CD4-positive, alpha-beta T cell (primary cell): ENCODE measurements around the gene NELL2. TPM values are rescaled to one million over a fixed set of nuclear protein-coding genes. Genes with fewer than 3 reads are reported as not detected.
"Not testable (repeated sequence)": the region's sequence is repeated elsewhere in the genome, so short reads cannot be mapped to it uniquely, and the experiment has no call there.

Experiments used
- ATAC-seq: fragments of 200-7000 bp; cut with Tn5 transposase; one replicate; pipeline ENCODE4 v1.10.0; 2022; ENCODE audit warnings: mild to moderate bottlenecking; ENCODE audit not compliant: poor library complexity
- CTCF ChIA-PET: fragments of 350-600 bp; sonication (Branson Sonifier 250); formaldehyde crosslinking; loops from one replicate; lab custom pipeline; 2021; ENCODE audit warnings: antibody characterized with exemption, inconsistent platforms; lab: Charles Lee
- POLR2A ChIA-PET: fragments of 350-600 bp; sonication (Branson Sonifier 250); formaldehyde crosslinking; loops from one replicate; lab custom pipeline; 2021; ENCODE audit warnings: antibody characterized with exemption, inconsistent platforms; lab: Charles Lee
- DNase-seq, 14 experiments: peaks; one replicate each; pipeline ENCODE4 v3.0.0-alpha.2; 2013 to 2020; ENCODE audit warnings: mixed read lengths in 2 of 14
- H3K27ac ChIP-seq, 2 donors: one replicate each; pipeline versions ENCODE4 v1.5.1 to v1.7.0; 2013; ENCODE audit warnings: low read length in 2 of 2, low read depth in 1 of 2, mild to moderate bottlenecking in 1 of 2
- H3K27me3 ChIP-seq, 2 experiments: 1 replicate in 1 of 2; 2 replicates in 1 of 2; pipeline versions ENCODE4 v1.6.1 to v1.7.0; 2013; ENCODE audit warnings: low read length in 2 of 2, control low read depth in 1 of 2, mild to moderate bottlenecking in 1 of 2, moderate library complexity in 1 of 2; ENCODE audit not compliant: insufficient read depth in 2 of 2, control insufficient read depth in 1 of 2
- H3K36me3 ChIP-seq: one replicate; pipeline ENCODE4 v1.6.1; 2013; ENCODE audit warnings: low read length, control low read depth; ENCODE audit not compliant: insufficient read depth
- H3K4me1 ChIP-seq: one replicate; pipeline ENCODE4 v1.6.1; 2013; ENCODE audit warnings: low read length, control low read depth; ENCODE audit not compliant: insufficient read depth
- H3K4me3 ChIP-seq: one replicate; pipeline ENCODE4 v1.5.1; 2013; ENCODE audit warnings: mild to moderate bottlenecking, low read length, moderate library complexity
- H3K9me3 ChIP-seq, 2 experiments: 1 replicate in 1 of 2; 2 replicates in 1 of 2; pipeline versions ENCODE4 v1.6.1 to v1.7.0; 2013; ENCODE audit warnings: low read length in 2 of 2, mild to moderate bottlenecking in 2 of 2, control low read depth in 1 of 2, moderate library complexity in 1 of 2; ENCODE audit not compliant: control insufficient read depth in 1 of 2, insufficient read depth in 1 of 2
- H3K27ac Mint-ChIP-seq: one replicate; pipeline ENCODE4 v1.8.0; 2020; ENCODE audit warnings: mixed read lengths
- H3K27me3 Mint-ChIP-seq: one replicate; pipeline ENCODE4 v1.8.0; 2021; ENCODE audit warnings: mixed read lengths
- H3K36me3 Mint-ChIP-seq: one replicate; pipeline ENCODE4 v1.8.0; 2021; ENCODE audit warnings: low read depth, mixed read lengths
- H3K4me1 Mint-ChIP-seq: one replicate; pipeline ENCODE4 v1.8.0; 2021; ENCODE audit warnings: low read depth, mixed read lengths
- H3K4me3 Mint-ChIP-seq: one replicate; pipeline ENCODE4 v1.8.0; 2020; ENCODE audit warnings: mild to moderate bottlenecking, mixed read lengths
- H3K9me3 Mint-ChIP-seq: one replicate; pipeline ENCODE4 v1.8.0; 2020; ENCODE audit warnings: mixed read lengths
- intact Hi-C, 2 experiments: fragments of 100-400 bp; cut with DNase I in 1 of 2; cut with micrococcal nuclease in 1 of 2; formaldehyde crosslinking; loops; one replicate each; pipeline versions ENCODE4 v1.15.1 to v1.9.0; 2023 to 2025; cut with DNase I, micrococcal nuclease
- total RNA-seq, 174 experiments: library from RNA in 2 of 174; stranded (reverse) in 2 of 174; gene quantifications; one replicate each; pipeline ENCODE4 v1.2.3 and lab custom pipeline; 2021 to 2026
- TF ChIP-seq, protein P1 (sequence below): fragments of 200-600 bp; IDR thresholded peaks from one replicate; pipeline ENCODE4 v1.8.0; 2022; ENCODE audit warnings: antibody characterized with exemption, mild to moderate bottlenecking

NELL2 gene
- total RNA-seq, 2 experiments from 2014 or later: 142 to 147 TPM

DNA sequence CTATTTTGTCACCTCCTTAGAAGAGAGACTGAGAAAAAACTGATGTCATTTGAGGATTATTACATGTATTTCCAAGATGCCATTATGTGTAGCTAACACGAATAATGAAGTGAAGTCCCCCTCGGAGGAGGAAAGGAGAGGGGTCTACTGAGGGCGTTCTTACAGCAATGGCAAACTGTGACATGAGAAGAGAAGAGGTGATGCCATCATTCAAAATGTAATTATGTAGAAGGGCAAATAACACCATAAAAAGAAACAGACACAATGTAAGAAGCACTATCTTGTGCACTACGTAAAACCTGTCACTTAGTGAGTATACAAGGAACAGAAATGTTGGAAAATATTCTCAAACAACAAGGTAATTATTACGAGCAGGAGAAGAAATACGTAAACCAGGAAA, 126.5 kb downstream of the NELL2 start:
- H3K4me1 Mint-ChIP-seq: peaks cover 22% of the 10 kb centered on the region
- intact Hi-C loops: no loop called here
- ATAC-seq (no peak), DNase-seq (no peak)
- no peak overlapping the region for H3K27ac Mint-ChIP-seq
- Histone ChIP-seq H3K9me3 (no peaks in the 10 kb centered on the region), H3K4me1 (no peaks in the 10 kb centered on the region), H3K4me3 (no peak overlapping the region), H3K27ac (no peak overlapping the region), H3K27me3 (no peaks in the 10 kb centered on the region), H3K36me3 (peaks cover 3% of the 10 kb centered on the region)
- no peak overlapping the region for H3K4me3 Mint-ChIP-seq
- peaks cover 29% of the 10 kb centered on the region for H3K36me3 Mint-ChIP-seq
- peaks cover 2% of the 10 kb centered on the region for H3K9me3 Mint-ChIP-seq
- TF ChIP-seq, protein P1, sequence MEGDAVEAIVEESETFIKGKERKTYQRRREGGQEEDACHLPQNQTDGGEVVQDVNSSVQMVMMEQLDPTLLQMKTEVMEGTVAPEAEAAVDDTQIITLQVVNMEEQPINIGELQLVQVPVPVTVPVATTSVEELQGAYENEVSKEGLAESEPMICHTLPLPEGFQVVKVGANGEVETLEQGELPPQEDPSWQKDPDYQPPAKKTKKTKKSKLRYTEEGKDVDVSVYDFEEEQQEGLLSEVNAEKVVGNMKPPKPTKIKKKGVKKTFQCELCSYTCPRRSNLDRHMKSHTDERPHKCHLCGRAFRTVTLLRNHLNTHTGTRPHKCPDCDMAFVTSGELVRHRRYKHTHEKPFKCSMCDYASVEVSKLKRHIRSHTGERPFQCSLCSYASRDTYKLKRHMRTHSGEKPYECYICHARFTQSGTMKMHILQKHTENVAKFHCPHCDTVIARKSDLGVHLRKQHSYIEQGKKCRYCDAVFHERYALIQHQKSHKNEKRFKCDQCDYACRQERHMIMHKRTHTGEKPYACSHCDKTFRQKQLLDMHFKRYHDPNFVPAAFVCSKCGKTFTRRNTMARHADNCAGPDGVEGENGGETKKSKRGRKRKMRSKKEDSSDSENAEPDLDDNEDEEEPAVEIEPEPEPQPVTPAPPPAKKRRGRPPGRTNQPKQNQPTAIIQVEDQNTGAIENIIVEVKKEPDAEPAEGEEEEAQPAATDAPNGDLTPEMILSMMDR: no peak
- no peaks in the 10 kb centered on the region for H3K27me3 Mint-ChIP-seq
- CTCF ChIA-PET: no interaction called here
- POLR2A ChIA-PET: no interaction called here

DNA sequence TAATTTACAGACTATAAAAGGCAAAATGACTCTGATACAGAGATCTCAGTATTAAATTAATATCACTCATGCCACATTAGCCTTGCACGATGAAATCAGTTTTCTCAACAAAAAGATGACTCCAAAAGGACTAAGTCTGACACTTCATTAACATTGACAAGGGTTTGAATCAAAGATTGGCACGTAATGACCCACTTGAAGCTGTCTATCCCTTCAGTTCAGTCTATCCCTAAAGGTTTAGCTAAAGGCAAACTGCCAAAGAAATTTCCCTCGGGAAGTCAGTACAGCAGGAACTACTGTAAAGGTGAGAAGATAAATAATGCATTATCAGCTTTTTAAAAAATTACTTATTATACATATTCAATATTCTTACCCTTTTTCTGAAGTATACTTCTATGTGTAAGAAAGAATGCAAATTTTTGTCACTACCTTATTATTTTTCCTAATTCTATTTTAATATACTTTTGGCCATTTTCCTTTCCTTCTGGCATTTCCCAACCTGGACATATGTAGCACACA, 127.1 kb downstream of the NELL2 start:
- Histone ChIP-seq H3K9me3 (no peaks in the 10 kb centered on the region), H3K4me3 (no peak overlapping the region), H3K4me1 (no peaks in the 10 kb centered on the region), H3K27me3 (no peaks in the 10 kb centered on the region), H3K36me3 (peaks cover 3% of the 10 kb centered on the region), H3K27ac (no peak overlapping the region)
- intact Hi-C loops: no loop called here
- Mint-ChIP-seq H3K27ac (no peak overlapping the region), H3K4me3 (no peak overlapping the region), H3K27me3 (no peaks in the 10 kb centered on the region), H3K36me3 (peaks cover 31% of the 10 kb centered on the region), H3K4me1 (peaks cover 22% of the 10 kb centered on the region), H3K9me3 (peaks cover 2% of the 10 kb centered on the region)
- ATAC-seq (no peak), DNase-seq (no peak)
- TF ChIP-seq, protein P1: no peak
- ChIA-PET CTCF (no interaction called here), POLR2A (no interaction called here)

DNA sequence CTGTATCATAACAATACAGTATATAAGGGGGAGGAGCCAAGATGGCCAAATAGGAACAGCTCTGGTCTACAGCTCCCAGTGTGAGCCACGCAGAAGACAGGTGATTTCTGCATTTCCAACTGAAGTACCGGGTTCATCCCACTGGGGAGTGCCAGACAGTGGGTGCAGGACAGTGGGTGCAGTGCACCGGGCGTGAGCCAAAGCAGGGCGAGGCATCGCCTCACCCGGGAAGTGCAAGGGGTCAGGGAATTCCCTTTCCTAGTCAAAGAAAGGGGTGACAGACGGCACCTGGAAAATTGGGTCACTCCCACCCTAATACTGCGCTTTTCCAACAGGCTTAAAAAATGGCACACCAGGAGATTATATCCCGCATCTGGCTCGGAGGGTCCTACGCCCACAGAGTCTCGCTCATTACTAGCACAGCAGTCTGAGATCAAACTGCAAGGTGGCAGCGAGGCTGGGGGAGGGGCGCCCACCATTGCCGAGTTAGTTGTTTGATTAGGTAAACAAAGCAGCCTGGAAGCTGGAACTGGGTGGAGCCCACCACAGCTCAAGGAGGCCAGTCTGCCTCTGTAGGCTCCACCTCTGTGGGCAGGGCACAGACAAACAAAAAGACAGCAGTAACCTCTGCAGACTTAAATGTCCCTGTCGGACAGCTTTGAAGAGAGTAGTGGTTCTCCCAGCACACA, 134.7 kb downstream of the NELL2 start:
- H3K4me1 ChIP-seq, H3K4me3 Mint-ChIP-seq, H3K27me3 Mint-ChIP-seq, H3K9me3 ChIP-seq, POLR2A ChIA-PET, H3K4me3 ChIP-seq, CTCF ChIA-PET, ATAC-seq, H3K4me1 Mint-ChIP-seq, H3K27ac ChIP-seq, intact Hi-C loops, H3K27ac Mint-ChIP-seq, DNase-seq, H3K27me3 ChIP-seq, H3K36me3 ChIP-seq: not testable (repeated sequence)
- peaks cover 11% of the 10 kb centered on the region for H3K9me3 Mint-ChIP-seq
- peaks cover 60% of the 10 kb centered on the region for H3K36me3 Mint-ChIP-seq

GRCh38 chr12:44738051-44738450, 138.1 kb downstream of the NELL2 start:
- no peak for ATAC-seq

More at GRCh38 chr12:44738051-44738450, 138.1 kb downstream of the NELL2 start:
- H3K36me3 Mint-ChIP-seq: peaks cover 62% of the 10 kb centered on the region
- Histone ChIP-seq H3K4me3 (no peak overlapping the region), H3K9me3 (peaks cover 0 to 11% of the 10 kb centered on the region in 2 experiments), H3K36me3 (no peaks in the 10 kb centered on the region), H3K27ac (no peak overlapping the region), H3K4me1 (no peaks in the 10 kb centered on the region), H3K27me3 (no peaks in the 10 kb centered on the region)
- no peaks in the 10 kb centered on the region for H3K27me3 Mint-ChIP-seq
- ChIA-PET POLR2A (no interaction called here), CTCF (no interaction called here)
- no peak overlapping the region for H3K27ac Mint-ChIP-seq
- no peaks in the 10 kb centered on the region for H3K4me1 Mint-ChIP-seq
- peaks cover 8% of the 10 kb centered on the region for H3K9me3 Mint-ChIP-seq
- intact Hi-C loops: no loop called here
- DNase-seq: no peak
- no peak overlapping the region for H3K4me3 Mint-ChIP-seq
- TF ChIP-seq, protein P1: no peak
